Measurements from ENCODE around the gene RANBP6.

Gene RANBP6

DNA sequence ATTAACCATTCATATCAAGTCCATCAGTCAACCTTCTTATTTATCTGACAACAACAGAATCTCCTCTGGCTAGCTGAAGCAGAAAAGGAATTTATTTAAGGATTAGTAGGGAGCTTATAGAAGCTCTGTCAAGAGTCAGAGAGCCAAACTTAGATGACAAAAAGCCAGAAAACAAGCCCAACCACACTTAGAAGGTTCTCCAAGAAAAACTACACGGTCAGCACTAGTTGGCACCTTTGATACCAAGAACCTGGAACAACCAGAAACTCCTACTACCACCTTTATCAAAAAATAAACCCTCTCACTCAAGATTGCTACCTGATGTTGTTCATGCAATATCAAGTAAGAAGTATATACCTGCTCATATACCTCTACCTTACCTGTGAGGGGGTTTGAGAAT is 36.9 kb downstream of the RANBP6 start:
- DNase-seq: no peak
- TF ChIP-seq, protein P1, sequence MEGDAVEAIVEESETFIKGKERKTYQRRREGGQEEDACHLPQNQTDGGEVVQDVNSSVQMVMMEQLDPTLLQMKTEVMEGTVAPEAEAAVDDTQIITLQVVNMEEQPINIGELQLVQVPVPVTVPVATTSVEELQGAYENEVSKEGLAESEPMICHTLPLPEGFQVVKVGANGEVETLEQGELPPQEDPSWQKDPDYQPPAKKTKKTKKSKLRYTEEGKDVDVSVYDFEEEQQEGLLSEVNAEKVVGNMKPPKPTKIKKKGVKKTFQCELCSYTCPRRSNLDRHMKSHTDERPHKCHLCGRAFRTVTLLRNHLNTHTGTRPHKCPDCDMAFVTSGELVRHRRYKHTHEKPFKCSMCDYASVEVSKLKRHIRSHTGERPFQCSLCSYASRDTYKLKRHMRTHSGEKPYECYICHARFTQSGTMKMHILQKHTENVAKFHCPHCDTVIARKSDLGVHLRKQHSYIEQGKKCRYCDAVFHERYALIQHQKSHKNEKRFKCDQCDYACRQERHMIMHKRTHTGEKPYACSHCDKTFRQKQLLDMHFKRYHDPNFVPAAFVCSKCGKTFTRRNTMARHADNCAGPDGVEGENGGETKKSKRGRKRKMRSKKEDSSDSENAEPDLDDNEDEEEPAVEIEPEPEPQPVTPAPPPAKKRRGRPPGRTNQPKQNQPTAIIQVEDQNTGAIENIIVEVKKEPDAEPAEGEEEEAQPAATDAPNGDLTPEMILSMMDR (IDR thresholded peaks at IDR 0.05; ENCODE audit: low read depth, low read length): no peak
- H3K27ac ChIP-seq: no peak overlapping the region
- H3K4me3 ChIP-seq (ENCODE audit: low read depth, low read length): no peak overlapping the region
- no peaks in the 10 kb centered on the region for H3K27me3 ChIP-seq (ENCODE audit: insufficient read depth, low read depth, severe bottlenecking)
- H3K9me3 ChIP-seq (ENCODE audit: severe bottlenecking): no peaks in the 10 kb centered on the region
- H3K36me3 ChIP-seq: peaks cover 10% of the 10 kb centered on the region

- Histone ChIP-seq H3K36me3 (peaks cover 10% of the 10 kb centered on the region), H3K4me3 (ENCODE audit: low read depth, low read length) (no peak overlapping the region), H3K9me3 (ENCODE audit: severe bottlenecking) (no peaks in the 10 kb centered on the region), H3K27me3 (ENCODE audit: insufficient read depth, low read depth, severe bottlenecking) (no peaks in the 10 kb centered on the region), H3K27ac (no peak overlapping the region)
- TF ChIP-seq, protein P1 (IDR thresholded peaks at IDR 0.05; ENCODE audit: low read depth, low read length): no peak
- no peak for DNase-seq
Measured at GRCh38 chr9:5976674-5977397, 38.6 kb downstream of the RANBP6 start.

- H3K36me3 ChIP-seq: peaks cover 17% of the 10 kb centered on the region
- no peak overlapping the region for H3K4me3 ChIP-seq (ENCODE audit: low read depth, low read length)
- no peak for DNase-seq
- H3K9me3 ChIP-seq (ENCODE audit: severe bottlenecking): no peaks in the 10 kb centered on the region
- TF ChIP-seq, protein P1 (IDR thresholded peaks at IDR 0.05; ENCODE audit: low read depth, low read length): no peak
- no peaks in the 10 kb centered on the region for H3K27me3 ChIP-seq (ENCODE audit: insufficient read depth, low read depth, severe bottlenecking)
- no peak overlapping the region for H3K27ac ChIP-seq
Measured at GRCh38 chr9:5971740-5972139, 43.7 kb downstream of the RANBP6 start.
